ENCODE data around the gene PAMR1. TPM values are rescaled to one million over a fixed set of nuclear protein-coding genes. Genes with fewer than 3 reads are reported as not detected.
A peak's percentile ranks its signal among the peaks of the same experiment; 100 is the strongest.

PAMR1 gene
- total and polyA plus RNA-seq, 10 of the 15 experiments (the other 5 are each of a cell fraction or from before 2014, with no cell fraction given), result 0.04 TPM; not detected in 9

DNA sequence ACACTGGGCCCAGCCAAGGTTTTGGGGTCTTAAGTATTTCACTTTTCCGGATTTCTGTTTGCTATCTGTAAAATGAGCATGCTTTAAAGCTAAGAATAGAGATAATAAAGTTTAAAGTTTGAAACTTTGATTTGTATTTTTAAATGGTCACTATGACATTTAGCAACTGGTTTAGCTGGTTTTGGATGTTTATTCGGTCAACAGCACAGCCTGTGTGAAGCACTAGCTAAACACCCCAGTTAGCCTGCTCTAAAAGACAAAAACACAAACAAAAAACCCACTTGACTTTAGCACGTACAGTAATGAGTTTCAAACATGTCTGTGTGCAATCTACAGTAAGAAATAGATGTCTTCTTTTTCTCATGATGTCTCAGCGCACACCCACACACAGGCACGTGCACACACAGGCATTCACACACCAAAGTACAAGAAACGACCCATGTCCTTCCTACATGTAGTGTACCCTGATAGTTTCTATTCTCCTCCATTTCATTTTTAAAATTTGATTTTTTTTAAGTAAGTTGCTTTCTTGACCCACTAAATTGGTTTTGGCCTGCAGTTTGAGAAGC, 135.4 kb downstream of the PAMR1 start (continued):
- TF ChIP-seq TCF12 (IDR thresholded peaks at IDR 0.05; ENCODE audit: low read depth, low read length) (0 out of 2 replicates have a peak, but pooled peaks have one; percentile 18), BRCA1 (IDR thresholded peaks at IDR 0.05; ENCODE audit: low read depth, low read length) (no peak), BCL11A (IDR thresholded peaks at IDR 0.05; ENCODE audit: low read depth, low read length) (peak; percentile 27; the same call in 1 of the 2 replicates), NR2C2 (IDR thresholded peaks at IDR 0.05; ENCODE audit: borderline replicate concordance, control insufficient read depth, insufficient read length, low read depth) (no peak), STAT3 (IDR thresholded peaks at IDR 0.05; ENCODE audit: low read depth, low read length) (no peak), RUNX3 (IDR thresholded peaks at IDR 0.05; ENCODE audit: low read length) (peak; percentile 38; the same call in 1 of the 2 replicates), TCF3 (IDR thresholded peaks at IDR 0.05; ENCODE audit: borderline replicate concordance, insufficient read depth, low read depth, low read length) (0 out of 2 replicates have a peak, but pooled peaks have one; percentile 22), EGR1 (IDR thresholded peaks at IDR 0.05; ENCODE audit: borderline replicate concordance in 1 of 2, low read depth in 2 of 2, low read length in 2 of 2) (peak in 1 of 2 experiments; percentile 75; a peak in 2 of 3 replicates), TBL1XR1 (IDR thresholded peaks at IDR 0.05; ENCODE audit: low read depth, low read length) (no peak), CREM (IDR thresholded peaks at IDR 0.05; ENCODE audit: low read depth) (peak; percentile 44; the same call in 1 of the 2 replicates), NFIC (IDR thresholded peaks at IDR 0.05; ENCODE audit: low read depth, low read length) (peak; percentile 35; the same call in 1 of the 2 replicates), SREBF1 (IDR thresholded peaks at IDR 0.05; ENCODE audit: low read length) (no peak), RAD21 (IDR thresholded peaks at IDR 0.05; ENCODE audit: insufficient read depth, low read depth, low read length) (no peak), SIN3A (IDR thresholded peaks at IDR 0.05; ENCODE audit: low read depth, low read length) (no peak), DPF2 (IDR thresholded peaks at IDR 0.05) (no peak), CREB1 (IDR thresholded peaks at IDR 0.05; ENCODE audit: low read depth) (no peak), GATAD2B (conservative IDR thresholded peaks at IDR 0.05; ENCODE audit: low read depth) (no peak)
- TF ChIP-seq, protein P1, sequence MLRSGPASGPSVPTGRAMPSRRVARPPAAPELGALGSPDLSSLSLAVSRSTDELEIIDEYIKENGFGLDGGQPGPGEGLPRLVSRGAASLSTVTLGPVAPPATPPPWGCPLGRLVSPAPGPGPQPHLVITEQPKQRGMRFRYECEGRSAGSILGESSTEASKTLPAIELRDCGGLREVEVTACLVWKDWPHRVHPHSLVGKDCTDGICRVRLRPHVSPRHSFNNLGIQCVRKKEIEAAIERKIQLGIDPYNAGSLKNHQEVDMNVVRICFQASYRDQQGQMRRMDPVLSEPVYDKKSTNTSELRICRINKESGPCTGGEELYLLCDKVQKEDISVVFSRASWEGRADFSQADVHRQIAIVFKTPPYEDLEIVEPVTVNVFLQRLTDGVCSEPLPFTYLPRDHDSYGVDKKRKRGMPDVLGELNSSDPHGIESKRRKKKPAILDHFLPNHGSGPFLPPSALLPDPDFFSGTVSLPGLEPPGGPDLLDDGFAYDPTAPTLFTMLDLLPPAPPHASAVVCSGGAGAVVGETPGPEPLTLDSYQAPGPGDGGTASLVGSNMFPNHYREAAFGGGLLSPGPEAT (IDR thresholded peaks at IDR 0.05; ENCODE audit: low read depth), result no peak
- TF ChIP-seq, protein P2, sequence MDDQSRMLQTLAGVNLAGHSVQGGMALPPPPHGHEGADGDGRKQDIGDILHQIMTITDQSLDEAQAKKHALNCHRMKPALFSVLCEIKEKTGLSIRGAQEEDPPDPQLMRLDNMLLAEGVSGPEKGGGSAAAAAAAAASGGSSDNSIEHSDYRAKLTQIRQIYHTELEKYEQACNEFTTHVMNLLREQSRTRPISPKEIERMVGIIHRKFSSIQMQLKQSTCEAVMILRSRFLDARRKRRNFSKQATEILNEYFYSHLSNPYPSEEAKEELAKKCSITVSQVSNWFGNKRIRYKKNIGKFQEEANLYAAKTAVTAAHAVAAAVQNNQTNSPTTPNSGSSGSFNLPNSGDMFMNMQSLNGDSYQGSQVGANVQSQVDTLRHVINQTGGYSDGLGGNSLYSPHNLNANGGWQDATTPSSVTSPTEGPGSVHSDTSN (IDR thresholded peaks at IDR 0.05; ENCODE audit: insufficient replicate concordance, low read depth, low read length), result peak; percentile 34
- TF ChIP-seq, protein P3, sequence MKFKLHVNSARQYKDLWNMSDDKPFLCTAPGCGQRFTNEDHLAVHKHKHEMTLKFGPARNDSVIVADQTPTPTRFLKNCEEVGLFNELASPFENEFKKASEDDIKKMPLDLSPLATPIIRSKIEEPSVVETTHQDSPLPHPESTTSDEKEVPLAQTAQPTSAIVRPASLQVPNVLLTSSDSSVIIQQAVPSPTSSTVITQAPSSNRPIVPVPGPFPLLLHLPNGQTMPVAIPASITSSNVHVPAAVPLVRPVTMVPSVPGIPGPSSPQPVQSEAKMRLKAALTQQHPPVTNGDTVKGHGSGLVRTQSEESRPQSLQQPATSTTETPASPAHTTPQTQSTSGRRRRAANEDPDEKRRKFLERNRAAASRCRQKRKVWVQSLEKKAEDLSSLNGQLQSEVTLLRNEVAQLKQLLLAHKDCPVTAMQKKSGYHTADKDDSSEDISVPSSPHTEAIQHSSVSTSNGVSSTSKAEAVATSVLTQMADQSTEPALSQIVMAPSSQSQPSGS (IDR thresholded peaks at IDR 0.05; ENCODE audit: low read length), result peak; percentile 27; the same call in 1 of the 2 replicates
